ENCODE data around the gene KLHL11.

GRCh38 chr17:41912925-41913324, 47.7 kb upstream of the KLHL11 start:
- TF ChIP-seq, protein P1, sequence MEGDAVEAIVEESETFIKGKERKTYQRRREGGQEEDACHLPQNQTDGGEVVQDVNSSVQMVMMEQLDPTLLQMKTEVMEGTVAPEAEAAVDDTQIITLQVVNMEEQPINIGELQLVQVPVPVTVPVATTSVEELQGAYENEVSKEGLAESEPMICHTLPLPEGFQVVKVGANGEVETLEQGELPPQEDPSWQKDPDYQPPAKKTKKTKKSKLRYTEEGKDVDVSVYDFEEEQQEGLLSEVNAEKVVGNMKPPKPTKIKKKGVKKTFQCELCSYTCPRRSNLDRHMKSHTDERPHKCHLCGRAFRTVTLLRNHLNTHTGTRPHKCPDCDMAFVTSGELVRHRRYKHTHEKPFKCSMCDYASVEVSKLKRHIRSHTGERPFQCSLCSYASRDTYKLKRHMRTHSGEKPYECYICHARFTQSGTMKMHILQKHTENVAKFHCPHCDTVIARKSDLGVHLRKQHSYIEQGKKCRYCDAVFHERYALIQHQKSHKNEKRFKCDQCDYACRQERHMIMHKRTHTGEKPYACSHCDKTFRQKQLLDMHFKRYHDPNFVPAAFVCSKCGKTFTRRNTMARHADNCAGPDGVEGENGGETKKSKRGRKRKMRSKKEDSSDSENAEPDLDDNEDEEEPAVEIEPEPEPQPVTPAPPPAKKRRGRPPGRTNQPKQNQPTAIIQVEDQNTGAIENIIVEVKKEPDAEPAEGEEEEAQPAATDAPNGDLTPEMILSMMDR (IDR thresholded peaks at IDR 0.05): no peak
- no peak for TF ChIP-seq POLR2A (IDR thresholded peaks at IDR 0.05)
